Parietal lobe (tissue), 1 donor: ENCODE results near the gene RSPH1. TPM values are rescaled to one million over a fixed set of nuclear protein-coding genes. Genes with fewer than 3 reads are reported as not detected.

Experiments used
- total RNA-seq: library from RNA; depleted of rRNA; stranded (reverse); fragments of >200 nt; gene quantifications from one replicate; pipeline ENCODE4 v1.2.3, GENCODE V29; 2014

The RSPH1 gene
- 0.94 TPM for total RNA-seq

GRCh38 chr21:42496120-42496838 lies at the start of gene RSPH1:
Gene RSPH1 (minus strand): TSS chr21:42496224. CDS start chr21:42496186, 38 bp downstream.

GRCh38 chr21:42513151-42513984 lies 17.3 kb upstream of the RSPH1 start, which contains the start of gene SLC37A1:
Gene SLC37A1 (plus strand): TSS chr21:42513852. CDS start chr21:42518455, 4,603 bp downstream.

Other genes with a start within 250 kb of the RSPH1 start
- not detected for gene TFF3, start 180.8 kb downstream of the RSPH1 start, total RNA-seq
- gene TFF2, start 145.2 kb downstream of the RSPH1 start, total RNA-seq, result not detected
- not detected for gene TFF1, start 129.7 kb downstream of the RSPH1 start, total RNA-seq
- not detected for gene TMPRSS3, start 100.2 kb downstream of the RSPH1 start, total RNA-seq
- gene UBASH3A, start 92.3 kb downstream of the RSPH1 start, total RNA-seq, result not detected
- 36.9 TPM for gene SLC37A1, start 17.6 kb upstream of the RSPH1 start, total RNA-seq
- gene PDE9A, start 157.4 kb upstream of the RSPH1 start, total RNA-seq, result 40.4 TPM